ENCODE measurements around the gene PFKFB2. TPM values are rescaled to one million over a fixed set of nuclear protein-coding genes. Genes with fewer than 3 reads are reported as not detected.

Gene PFKFB2
- polyA plus RNA-seq, 1 donor from 2014 or later: 9.8 TPM

- H3K9me3 ChIP-seq (ENCODE audit: low read length): no peaks in the 10 kb centered on the region
Observed at GRCh38 chr1:207015791-207016190, 37.3 kb upstream of the PFKFB2 start.

GRCh38 chr1:207017615-207018559, 35.2 kb upstream of the PFKFB2 start:
- H3K27me3 ChIP-seq (ENCODE audit: insufficient read depth, low read depth, low read length): no peaks in the 10 kb centered on the region
- no peak overlapping the region for H3K27ac ChIP-seq (ENCODE audit: low read length)
- no peaks in the 10 kb centered on the region for H3K36me3 ChIP-seq (ENCODE audit: insufficient read depth, low read length)
- H3K79me2 ChIP-seq (replicated peaks; ENCODE audit: insufficient read depth, low read length): no peaks in the 10 kb centered on the region
- H3K9ac ChIP-seq (ENCODE audit: low read length): no peak overlapping the region
- no peak overlapping the region for H3K4me2 ChIP-seq (ENCODE audit: low read length)
- no peaks in the 10 kb centered on the region for H3F3A ChIP-seq (ENCODE audit: insufficient read depth, low read length, poor library complexity, severe bottlenecking)
- TF ChIP-seq, protein P1, sequence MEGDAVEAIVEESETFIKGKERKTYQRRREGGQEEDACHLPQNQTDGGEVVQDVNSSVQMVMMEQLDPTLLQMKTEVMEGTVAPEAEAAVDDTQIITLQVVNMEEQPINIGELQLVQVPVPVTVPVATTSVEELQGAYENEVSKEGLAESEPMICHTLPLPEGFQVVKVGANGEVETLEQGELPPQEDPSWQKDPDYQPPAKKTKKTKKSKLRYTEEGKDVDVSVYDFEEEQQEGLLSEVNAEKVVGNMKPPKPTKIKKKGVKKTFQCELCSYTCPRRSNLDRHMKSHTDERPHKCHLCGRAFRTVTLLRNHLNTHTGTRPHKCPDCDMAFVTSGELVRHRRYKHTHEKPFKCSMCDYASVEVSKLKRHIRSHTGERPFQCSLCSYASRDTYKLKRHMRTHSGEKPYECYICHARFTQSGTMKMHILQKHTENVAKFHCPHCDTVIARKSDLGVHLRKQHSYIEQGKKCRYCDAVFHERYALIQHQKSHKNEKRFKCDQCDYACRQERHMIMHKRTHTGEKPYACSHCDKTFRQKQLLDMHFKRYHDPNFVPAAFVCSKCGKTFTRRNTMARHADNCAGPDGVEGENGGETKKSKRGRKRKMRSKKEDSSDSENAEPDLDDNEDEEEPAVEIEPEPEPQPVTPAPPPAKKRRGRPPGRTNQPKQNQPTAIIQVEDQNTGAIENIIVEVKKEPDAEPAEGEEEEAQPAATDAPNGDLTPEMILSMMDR (IDR thresholded peaks at IDR 0.05; ENCODE audit: poor library complexity, severe bottlenecking): no peak
- TF ChIP-seq RAD21 (conservative IDR thresholded peaks at IDR 0.05): no peak
- TF ChIP-seq EP300 (conservative IDR thresholded peaks at IDR 0.05; ENCODE audit: poor library complexity, severe bottlenecking): no peak
- no peak for TF ChIP-seq TAF1 (IDR thresholded peaks at IDR 0.05; ENCODE audit: low read depth)
- H4K20me1 ChIP-seq (ENCODE audit: insufficient read depth): no peaks in the 10 kb centered on the region
- H3K4me3 ChIP-seq (ENCODE audit: low read length): no peak overlapping the region
- no peaks in the 10 kb centered on the region for H3K9me3 ChIP-seq (ENCODE audit: low read length)
- no peaks in the 10 kb centered on the region for H3K9me2 ChIP-seq (ENCODE audit: insufficient read depth, low read length)
- no peak overlapping the region for H2AFZ ChIP-seq (ENCODE audit: low read depth, low read length)

More at GRCh38 chr1:207015791-207016190, 37.3 kb upstream of the PFKFB2 start:
- Histone ChIP-seq H3K4me3 (ENCODE audit: low read length) (no peak overlapping the region), H3K27me3 (ENCODE audit: insufficient read depth, low read depth, low read length) (no peaks in the 10 kb centered on the region), H2AFZ (ENCODE audit: low read depth, low read length) (no peak overlapping the region), H3K4me2 (ENCODE audit: low read length) (no peak overlapping the region), H3K36me3 (ENCODE audit: insufficient read depth, low read length) (no peaks in the 10 kb centered on the region), H3K9me2 (ENCODE audit: insufficient read depth, low read length) (no peaks in the 10 kb centered on the region), H3K27ac (ENCODE audit: low read length) (no peak overlapping the region), H3F3A (ENCODE audit: insufficient read depth, low read length, poor library complexity, severe bottlenecking) (no peaks in the 10 kb centered on the region), H3K9ac (ENCODE audit: low read length) (no peak overlapping the region), H4K20me1 (ENCODE audit: insufficient read depth) (no peaks in the 10 kb centered on the region), H3K79me2 (replicated peaks; ENCODE audit: insufficient read depth, low read length) (no peaks in the 10 kb centered on the region)
- TF ChIP-seq RAD21 (conservative IDR thresholded peaks at IDR 0.05): no peak
- no peak for TF ChIP-seq EP300 (conservative IDR thresholded peaks at IDR 0.05; ENCODE audit: poor library complexity, severe bottlenecking)
- no peak for TF ChIP-seq POLR2AphosphoS5 (IDR thresholded peaks at IDR 0.05)
- no peak for TF ChIP-seq MXI1 (conservative IDR thresholded peaks at IDR 0.05; ENCODE audit: poor library complexity, severe bottlenecking)
- no peak for TF ChIP-seq EZH2 (IDR thresholded peaks at IDR 0.05; ENCODE audit: borderline replicate concordance, insufficient read depth, low read length, poor library complexity, severe bottlenecking)
- TF ChIP-seq SMC3 (conservative IDR thresholded peaks at IDR 0.05; ENCODE audit: poor library complexity): no peak
- TF ChIP-seq TAF1 (IDR thresholded peaks at IDR 0.05; ENCODE audit: low read depth): no peak
- TF ChIP-seq, protein P2, sequence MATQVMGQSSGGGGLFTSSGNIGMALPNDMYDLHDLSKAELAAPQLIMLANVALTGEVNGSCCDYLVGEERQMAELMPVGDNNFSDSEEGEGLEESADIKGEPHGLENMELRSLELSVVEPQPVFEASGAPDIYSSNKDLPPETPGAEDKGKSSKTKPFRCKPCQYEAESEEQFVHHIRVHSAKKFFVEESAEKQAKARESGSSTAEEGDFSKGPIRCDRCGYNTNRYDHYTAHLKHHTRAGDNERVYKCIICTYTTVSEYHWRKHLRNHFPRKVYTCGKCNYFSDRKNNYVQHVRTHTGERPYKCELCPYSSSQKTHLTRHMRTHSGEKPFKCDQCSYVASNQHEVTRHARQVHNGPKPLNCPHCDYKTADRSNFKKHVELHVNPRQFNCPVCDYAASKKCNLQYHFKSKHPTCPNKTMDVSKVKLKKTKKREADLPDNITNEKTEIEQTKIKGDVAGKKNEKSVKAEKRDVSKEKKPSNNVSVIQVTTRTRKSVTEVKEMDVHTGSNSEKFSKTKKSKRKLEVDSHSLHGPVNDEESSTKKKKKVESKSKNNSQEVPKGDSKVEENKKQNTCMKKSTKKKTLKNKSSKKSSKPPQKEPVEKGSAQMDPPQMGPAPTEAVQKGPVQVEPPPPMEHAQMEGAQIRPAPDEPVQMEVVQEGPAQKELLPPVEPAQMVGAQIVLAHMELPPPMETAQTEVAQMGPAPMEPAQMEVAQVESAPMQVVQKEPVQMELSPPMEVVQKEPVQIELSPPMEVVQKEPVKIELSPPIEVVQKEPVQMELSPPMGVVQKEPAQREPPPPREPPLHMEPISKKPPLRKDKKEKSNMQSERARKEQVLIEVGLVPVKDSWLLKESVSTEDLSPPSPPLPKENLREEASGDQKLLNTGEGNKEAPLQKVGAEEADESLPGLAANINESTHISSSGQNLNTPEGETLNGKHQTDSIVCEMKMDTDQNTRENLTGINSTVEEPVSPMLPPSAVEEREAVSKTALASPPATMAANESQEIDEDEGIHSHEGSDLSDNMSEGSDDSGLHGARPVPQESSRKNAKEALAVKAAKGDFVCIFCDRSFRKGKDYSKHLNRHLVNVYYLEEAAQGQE (IDR thresholded peaks at IDR 0.05; ENCODE audit: borderline replicate concordance): no peak
- TF ChIP-seq, protein P1 (IDR thresholded peaks at IDR 0.05; ENCODE audit: poor library complexity, severe bottlenecking): no peak
